Smooth muscle cell (in vitro differentiated cells): ENCODE results near the gene ACAD10. TPM values are rescaled to one million over a fixed set of nuclear protein-coding genes. Genes with fewer than 3 reads are reported as not detected.
"Not testable (repeated sequence)": the region's sequence is repeated elsewhere in the genome, so short reads cannot be mapped to it uniquely, and the experiment has no call there.

ENCODE experiments used
- DNase-seq: peaks from one replicate; lab custom pipeline; 2025; ENCODE audit not compliant: unreplicated experiment; lab: John Stamatoyannopoulos, UW
- H2AFZ ChIP-seq: fragments of 200-600 bp; sonication (generic); 2 replicates; pipeline ENCODE4 v1.6.0; 2016; ENCODE audit warnings: antibody characterized with exemption, low read depth, mild to moderate bottlenecking
- H3F3A ChIP-seq: fragments of 200-600 bp; sonication (generic); 2 replicates; pipeline ENCODE4 v1.6.0; 2017; ENCODE audit warnings: antibody characterized with exemption, low read depth
- H3K27ac ChIP-seq: fragments of 200-600 bp; sonication (generic); 2 replicates; pipeline ENCODE4 v1.5.1; 2016; ENCODE audit warnings: low read depth, mild to moderate bottlenecking
- H3K27me3 ChIP-seq: fragments of 200-600 bp; sonication (generic); 2 replicates; pipeline ENCODE4 v1.6.1; 2016; ENCODE audit warnings: low read depth, mild to moderate bottlenecking
- H3K36me3 ChIP-seq: fragments of 200-600 bp; sonication (generic); 2 replicates; pipeline ENCODE4 v1.5.1; 2016; ENCODE audit warnings: low read depth
- H3K4me1 ChIP-seq: fragments of 200-600 bp; sonication (generic); 2 replicates; pipeline ENCODE4 v1.5.1; 2016; ENCODE audit warnings: low read depth
- H3K4me2 ChIP-seq: fragments of 200-600 bp; sonication (generic); 2 replicates; pipeline ENCODE4 v1.6.0; 2016; ENCODE audit warnings: mild to moderate bottlenecking
- H3K4me3 ChIP-seq: fragments of 200-600 bp; sonication (generic); 2 replicates; pipeline ENCODE4 v1.5.1; 2016; ENCODE audit warnings: mild to moderate bottlenecking
- H3K79me2 ChIP-seq: fragments of 200-600 bp; sonication (generic); 2 replicates; pipeline ENCODE4 v1.6.0; 2016; ENCODE audit warnings: low read depth, mild to moderate bottlenecking
- H3K9ac ChIP-seq: fragments of 200-600 bp; sonication (generic); 2 replicates; pipeline ENCODE4 v1.6.0; 2016; ENCODE audit warnings: low read depth
- H3K9me3 ChIP-seq: fragments of 200-600 bp; sonication (generic); replicated peaks from 2 replicates; pipeline ENCODE4 v1.5.1; 2016; ENCODE audit warnings: low read depth
- H4K20me1 ChIP-seq: fragments of 200-600 bp; sonication (generic); 2 replicates; pipeline ENCODE4 v1.6.0; 2016; ENCODE audit warnings: low read depth
- CTCF ChIP-seq: fragments of 200-600 bp; sonication (generic); IDR thresholded peaks from 2 replicates; pipeline ENCODE4 v1.5.1; 2017; ENCODE audit warnings: borderline replicate concordance, mild to moderate bottlenecking, antibody characterized with exemption; ENCODE audit not compliant: insufficient read depth, poor library complexity, severe bottlenecking
- WGBS: methylation state at CpG from one replicate; pipeline ENCODE4 v1.1.7; 2016; ENCODE audit warnings: low lambda C conversion rate; 5-methylcytosine and 5-hydroxymethylcytosine counted together
- polyA plus RNA-seq: library from polyadenylated mRNA; unstranded; fragments of >200 nt; fragmentation: Nextera tagmentation; extraction: Ambion mirVana; gene quantifications from 2 replicates; pipeline ENCODE4 v1.2.1, GENCODE V29; 2016
- total RNA-seq: library from RNA; depleted of rRNA; stranded (reverse); fragments of >200 nt; gene quantifications from 2 replicates; pipeline ENCODE4 v1.2.3, GENCODE V29; 2014

The ACAD10 gene
- total and polyA plus RNA-seq, 2 experiments from 2014 or later, result 13.4 to 14.9 TPM

DNA sequence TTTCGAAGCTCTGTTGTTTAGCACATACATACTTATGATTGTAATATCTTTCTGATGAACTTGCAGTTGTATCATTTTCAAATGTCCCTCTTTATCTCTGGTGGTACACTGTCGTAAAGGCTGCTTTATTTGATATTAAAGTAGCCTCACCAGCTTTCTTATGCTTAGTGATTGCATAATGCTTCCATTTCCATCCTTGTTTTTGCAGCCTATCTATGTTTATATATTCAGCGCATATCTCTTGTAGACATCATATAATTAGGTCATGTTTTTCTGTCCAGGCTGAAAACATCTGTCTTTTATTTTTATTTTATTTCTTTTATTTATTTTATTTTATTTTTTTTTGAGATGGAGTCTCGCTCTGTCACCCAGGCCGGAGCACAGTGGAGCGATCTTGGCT, 34.6 kb downstream of the ACAD10 start:
- Histone ChIP-seq H2AFZ (no peak overlapping the region), H4K20me1 (no peaks in the 10 kb centered on the region), H3K9ac (no peak overlapping the region), H3K9me3 (no peaks in the 10 kb centered on the region), H3K27ac (no peak overlapping the region), H3F3A (no peaks in the 10 kb centered on the region), H3K4me2 (no peak overlapping the region), H3K4me1 (no peaks in the 10 kb centered on the region), H3K79me2 (no peaks in the 10 kb centered on the region), H3K4me3 (no peak overlapping the region), H3K36me3 (no peaks in the 10 kb centered on the region), H3K27me3 (no peaks in the 10 kb centered on the region)
- no peak for DNase-seq
- TF ChIP-seq CTCF, result no peak
- 99% methylated on average over 6 of the region's 6 CpGs for WGBS

DNA sequence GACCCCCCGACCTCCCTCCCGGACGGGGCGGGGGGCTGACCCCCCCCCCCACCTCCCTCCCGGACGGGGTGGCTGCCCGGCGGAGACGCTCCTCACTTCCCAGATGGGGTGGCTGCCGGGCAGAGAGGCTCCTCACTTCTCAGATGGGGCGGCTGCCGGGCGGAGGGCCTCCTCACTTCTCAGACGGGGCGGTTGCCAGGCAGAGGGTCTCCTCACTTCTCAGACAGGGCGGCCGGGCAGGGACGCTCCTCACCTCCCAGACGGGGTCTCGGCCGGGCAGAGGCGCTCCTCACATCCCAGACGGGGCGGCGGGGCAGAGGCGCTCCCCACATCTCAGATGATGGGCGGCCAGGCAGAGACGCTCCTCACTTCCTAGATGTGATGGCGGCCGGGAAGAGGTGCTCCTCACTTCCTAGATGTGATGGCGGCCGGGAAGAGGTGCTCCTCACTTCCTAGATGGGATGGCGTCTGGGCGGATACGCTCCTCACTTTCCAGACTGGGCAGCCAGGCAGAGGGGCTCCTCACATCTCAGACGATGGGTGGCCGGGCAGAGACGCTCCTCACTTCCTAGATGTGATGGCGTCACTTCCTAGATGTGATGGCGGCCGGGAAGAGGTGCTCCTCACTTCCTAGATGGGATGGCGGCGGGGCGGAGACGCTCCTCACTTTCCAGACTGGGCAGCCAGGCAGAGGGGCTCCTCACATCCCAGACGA, 38.0 kb downstream of the ACAD10 start:
- not testable (repeated sequence) for H3K27ac ChIP-seq, H3K36me3 ChIP-seq, H3F3A ChIP-seq, DNase-seq, H4K20me1 ChIP-seq, H3K9ac ChIP-seq, H3K4me3 ChIP-seq, H3K4me1 ChIP-seq, H3K9me3 ChIP-seq, H2AFZ ChIP-seq, H3K27me3 ChIP-seq, H3K79me2 ChIP-seq, H3K4me2 ChIP-seq
- 96% methylated on average over 33 of the region's 46 CpGs for WGBS

GRCh38 chr12:111728795-111729194, 42.9 kb downstream of the ACAD10 start:
- no peak for TF ChIP-seq CTCF
- 100% methylated on average over 2 of the region's 2 CpGs for WGBS
- Histone ChIP-seq H3K4me2 (no peak overlapping the region), H3K4me3 (no peak overlapping the region), H3K9ac (no peak overlapping the region), H3K79me2 (no peaks in the 10 kb centered on the region), H3F3A (no peaks in the 10 kb centered on the region), H3K4me1 (no peaks in the 10 kb centered on the region), H3K9me3 (no peaks in the 10 kb centered on the region), H2AFZ (no peak overlapping the region), H4K20me1 (no peaks in the 10 kb centered on the region), H3K36me3 (peaks cover 8% of the 10 kb centered on the region), H3K27ac (no peak overlapping the region), H3K27me3 (no peaks in the 10 kb centered on the region)
- DNase-seq, result no peak

DNA sequence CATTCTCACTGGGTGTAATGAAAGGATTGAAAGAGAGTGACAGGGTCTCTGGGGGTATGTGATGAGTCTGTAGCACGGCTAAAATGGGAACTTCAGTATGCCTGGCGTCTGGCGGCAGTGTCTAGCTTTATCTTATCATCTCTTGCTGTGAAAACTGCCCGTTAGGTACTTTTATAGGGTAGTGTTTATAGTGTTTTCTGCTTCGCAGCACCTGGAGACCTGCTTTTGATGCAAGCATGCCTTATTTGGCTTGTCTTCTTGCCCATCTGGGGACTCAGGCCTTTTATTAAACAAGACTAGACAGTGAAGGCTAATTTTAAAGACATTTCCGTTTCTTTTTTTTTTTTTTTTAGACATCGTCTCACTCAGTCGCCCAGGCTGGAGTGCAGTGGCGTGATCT, 44.6 kb downstream of the ACAD10 start:
- H3K27me3 ChIP-seq, result no peaks in the 10 kb centered on the region
- 79% methylated on average over 9 of the region's 9 CpGs for WGBS
- no peak overlapping the region for H3K9ac ChIP-seq
- H3K4me1 ChIP-seq, result no peaks in the 10 kb centered on the region
- H3K9me3 ChIP-seq, result no peaks in the 10 kb centered on the region
- no peak for DNase-seq
- TF ChIP-seq CTCF, result no peak
- H4K20me1 ChIP-seq, result no peaks in the 10 kb centered on the region
- no peaks in the 10 kb centered on the region for H3F3A ChIP-seq
- H2AFZ ChIP-seq, result no peak overlapping the region
- H3K27ac ChIP-seq, result no peak overlapping the region
- H3K4me2 ChIP-seq, result no peak overlapping the region
- no peaks in the 10 kb centered on the region for H3K79me2 ChIP-seq
- no peak overlapping the region for H3K4me3 ChIP-seq
- peaks cover 8% of the 10 kb centered on the region for H3K36me3 ChIP-seq
